ENCODE measurements around the gene SARDH.
A peak's percentile ranks its signal among the peaks of the same experiment; 100 is the strongest.
"Not testable (repeated sequence)": the region's sequence is repeated elsewhere in the genome, so short reads cannot be mapped to it uniquely, and the experiment has no call there.

Gene SARDH

DNA sequence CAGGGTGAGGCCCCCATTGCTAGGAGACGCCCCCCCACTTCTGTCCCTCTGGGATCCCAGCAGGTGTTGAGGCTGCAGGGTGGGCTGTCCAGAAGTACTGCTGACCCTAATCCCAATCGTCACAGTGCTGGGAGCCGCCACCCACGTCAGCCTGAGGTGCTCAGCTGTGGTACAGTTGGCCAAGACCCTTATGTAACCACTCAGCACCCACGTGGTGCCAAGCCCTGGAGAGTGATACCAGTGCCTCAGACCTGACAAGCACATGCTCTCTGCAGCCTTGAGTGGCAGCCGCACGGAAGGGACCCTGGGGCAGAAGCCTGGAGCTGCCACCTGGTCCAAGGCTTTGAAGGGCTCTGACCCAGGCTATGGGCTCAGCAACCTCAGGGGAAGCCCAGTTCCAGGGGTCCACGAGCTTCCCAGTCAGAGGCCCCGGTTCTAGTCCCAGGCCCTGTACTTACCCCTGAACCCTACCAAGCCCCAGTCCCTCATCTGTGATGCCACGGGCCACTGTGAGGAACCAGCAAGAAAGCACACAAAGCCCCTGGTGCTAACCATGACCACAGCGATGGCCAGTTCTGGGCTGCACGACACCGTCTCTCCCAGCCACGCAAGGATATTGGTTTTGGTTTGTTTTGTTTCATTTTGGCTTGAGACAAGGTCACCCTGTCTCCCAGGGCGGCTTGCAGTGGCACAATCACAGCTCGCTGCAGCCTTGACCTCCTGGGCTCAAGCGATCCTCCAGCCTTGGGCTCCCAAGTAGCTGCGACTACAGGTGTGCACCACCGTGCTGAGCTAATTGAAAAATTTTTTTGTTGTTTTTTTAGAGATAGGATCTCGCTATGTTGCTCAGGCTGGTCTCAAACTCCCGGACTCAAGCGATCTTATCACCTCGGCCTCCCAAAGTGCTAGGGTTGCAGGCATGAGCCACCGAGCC lies 51.2 kb downstream of the SARDH start:
- no peak for DNase-seq (ENCODE audit: low read depth in 2 of 2, low spot score in 1 of 2)

DNA sequence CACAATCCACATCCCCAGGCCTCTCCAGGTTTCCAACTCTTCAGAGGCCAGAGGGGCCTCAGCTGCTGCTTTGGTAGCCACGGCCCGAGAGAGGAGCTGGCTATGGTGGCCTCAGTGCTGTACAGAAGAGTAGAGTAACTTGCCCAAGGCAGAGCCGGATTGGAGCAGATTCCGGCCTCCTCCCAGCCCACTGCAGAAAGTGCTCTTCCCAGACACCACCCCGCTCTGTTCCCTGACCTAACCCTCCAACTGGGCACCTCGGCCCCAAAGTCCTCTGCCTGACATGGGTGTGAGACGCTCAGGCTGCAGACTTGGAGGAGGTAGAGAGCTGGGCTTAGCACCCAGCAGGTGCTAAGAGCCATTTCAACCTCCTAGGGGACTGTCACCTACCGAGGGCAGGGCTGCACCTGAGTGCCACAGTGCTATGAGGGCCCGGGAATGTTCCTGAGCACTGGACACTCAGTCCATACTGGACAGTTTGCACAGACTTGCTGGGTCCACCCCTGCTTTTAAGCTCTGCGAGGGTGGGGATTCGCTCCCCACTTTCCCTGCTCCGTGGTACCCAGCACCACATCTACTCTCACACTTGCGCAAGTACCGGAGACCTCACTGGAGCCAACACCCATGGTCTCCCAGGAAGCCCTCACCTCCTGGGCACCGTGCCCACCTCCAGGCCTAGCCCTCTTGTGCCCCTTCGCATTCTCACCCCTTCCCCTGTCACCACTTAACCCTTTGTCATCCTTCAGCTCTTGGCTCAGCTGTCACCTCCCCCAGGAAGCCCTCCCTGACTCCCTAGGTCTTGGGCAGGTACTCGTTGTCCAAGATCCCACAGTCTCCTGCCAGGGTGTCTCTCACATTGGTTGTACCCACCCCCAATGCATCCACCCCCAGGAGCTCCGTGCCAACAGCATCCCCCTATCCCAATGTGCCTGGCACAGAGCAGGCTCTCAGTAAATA lies 52.2 kb downstream of the SARDH start:
- DNase-seq (ENCODE audit: low read depth in 2 of 2, low spot score in 1 of 2), result no peak

DNA sequence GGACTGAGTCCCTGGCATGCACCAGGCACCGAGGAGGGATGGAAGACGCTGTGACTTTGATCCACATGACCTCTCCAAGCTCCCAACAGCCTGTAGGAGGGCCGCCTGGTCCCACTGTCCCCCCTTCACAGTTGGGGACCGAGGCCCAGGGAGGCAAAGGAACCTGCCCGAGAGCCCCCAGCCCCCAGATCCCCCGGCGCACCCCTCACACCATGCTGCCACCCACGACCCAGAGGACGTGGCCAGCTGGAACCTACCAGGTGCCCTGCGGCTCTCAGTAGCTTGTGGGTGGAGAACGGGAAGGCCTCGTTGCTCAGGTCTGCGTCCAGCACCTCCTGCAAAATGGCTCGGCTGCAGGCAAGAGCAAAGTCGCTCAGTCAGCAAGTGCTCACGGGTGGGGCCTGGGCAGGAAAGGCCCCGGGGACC lies 53.2 kb downstream of the SARDH start:
- DNase-seq (ENCODE audit: low read depth in 2 of 2, low spot score in 1 of 2), result no peak

DNA sequence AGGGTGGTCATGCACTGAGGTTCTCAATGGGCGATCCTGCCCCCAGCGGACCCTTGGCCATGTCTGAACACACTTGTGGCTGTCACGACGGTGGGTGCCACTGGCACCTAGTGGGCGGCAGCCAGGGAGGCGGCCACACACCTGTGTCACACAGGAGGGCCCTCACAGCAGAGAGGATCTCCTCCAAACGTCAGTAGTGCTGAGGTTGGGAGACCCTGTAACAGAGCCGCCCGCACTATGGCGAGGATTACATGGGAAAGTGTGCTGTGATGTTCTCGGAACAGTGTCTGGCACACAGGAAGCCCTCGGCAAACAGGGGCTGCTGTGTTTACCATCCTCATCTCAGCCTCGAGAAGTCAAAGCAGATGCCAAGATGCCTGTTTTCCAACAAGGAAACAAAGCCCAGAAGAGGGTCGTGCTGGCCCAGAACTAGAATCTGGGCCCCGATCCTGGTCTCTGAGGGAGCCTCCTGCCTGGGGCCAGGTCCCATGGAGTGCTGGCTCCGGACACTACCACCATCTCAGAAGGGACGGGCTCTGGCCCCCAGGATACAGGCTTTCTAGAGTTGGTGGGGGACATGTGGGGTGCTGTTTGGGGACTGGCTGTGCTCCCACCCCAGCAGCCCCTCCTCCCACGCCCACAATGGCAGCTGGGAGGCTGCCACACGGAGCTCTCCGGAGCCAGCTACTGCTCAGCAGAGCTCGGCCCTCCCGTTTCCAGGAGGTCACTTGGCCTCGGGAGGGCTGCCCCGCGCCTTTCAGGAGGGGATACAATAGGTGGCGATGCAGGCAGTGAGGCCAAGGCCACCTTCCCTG lies 53.8 kb downstream of the SARDH start:
- DNase-seq (ENCODE audit: low read depth in 2 of 2, low spot score in 1 of 2), result no peak

DNA sequence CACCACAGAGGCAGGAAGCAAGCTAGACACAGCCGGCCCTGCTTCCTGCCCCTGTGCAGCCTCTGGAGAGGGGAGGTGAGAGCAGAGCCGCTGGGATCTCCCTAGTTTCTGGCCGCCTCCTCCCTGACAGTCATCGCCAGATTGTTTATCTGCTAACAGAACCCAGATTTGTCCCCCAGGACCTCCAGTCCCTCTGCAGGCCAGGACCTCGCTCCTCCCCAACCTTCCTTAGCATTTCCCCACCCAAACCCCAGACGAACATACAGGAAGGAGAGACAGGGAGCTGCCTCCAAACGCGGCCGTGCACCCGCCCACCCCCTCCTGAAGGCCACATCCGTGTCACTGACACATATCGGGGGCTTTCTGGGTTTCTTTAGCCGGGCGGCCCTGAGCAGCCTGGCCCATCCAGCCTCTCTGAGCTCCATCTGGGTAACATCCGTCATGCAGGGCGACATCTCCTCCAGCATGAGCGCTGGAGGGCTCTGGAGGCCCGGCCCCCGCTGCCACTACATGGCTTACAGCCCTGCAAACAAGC lies 54.5 kb downstream of the SARDH start:
- DNase-seq (ENCODE audit: low read depth in 2 of 2, low spot score in 1 of 2), result peak in 1 of 2 donors; percentile 33

DNA sequence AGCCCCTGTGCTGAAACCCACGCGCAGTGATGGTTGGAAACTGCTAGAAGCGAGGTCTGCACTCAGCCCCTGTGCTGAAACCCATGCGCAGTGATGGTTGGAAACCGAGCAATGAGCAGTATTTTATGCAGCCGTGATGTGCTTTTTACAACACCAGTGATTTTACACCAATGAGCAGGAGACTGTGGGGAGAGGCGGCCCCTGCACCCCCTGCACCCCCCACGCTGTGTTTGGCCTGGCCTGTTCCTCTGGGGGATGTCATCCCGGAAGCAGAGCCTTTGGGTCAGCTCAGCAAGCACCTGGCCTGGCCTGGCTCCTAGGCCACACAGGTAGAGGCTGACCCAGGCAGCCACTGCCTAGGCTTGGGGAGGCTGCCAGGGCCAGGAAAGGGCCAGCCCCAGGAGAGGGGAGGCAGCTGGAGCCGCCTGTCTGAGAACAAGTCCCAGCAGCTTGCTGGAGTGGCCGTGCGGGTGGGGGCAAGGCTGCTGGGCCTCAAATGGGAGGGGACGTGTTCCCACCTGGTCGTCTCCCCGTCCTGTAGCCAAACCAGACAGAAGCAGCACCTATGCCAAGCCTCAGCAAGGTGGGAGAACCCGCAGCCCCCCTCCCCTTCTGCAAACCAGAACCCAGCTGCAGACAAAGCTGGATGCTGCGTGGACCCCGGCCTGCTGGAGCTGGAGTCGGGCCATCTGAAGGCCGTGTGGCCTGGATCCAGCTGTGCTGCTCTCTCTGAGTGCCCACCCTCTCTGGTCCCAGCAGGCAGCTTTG lies 55.1 kb downstream of the SARDH start:
- no peak for DNase-seq (ENCODE audit: low read depth in 2 of 2, low spot score in 1 of 2)

DNA sequence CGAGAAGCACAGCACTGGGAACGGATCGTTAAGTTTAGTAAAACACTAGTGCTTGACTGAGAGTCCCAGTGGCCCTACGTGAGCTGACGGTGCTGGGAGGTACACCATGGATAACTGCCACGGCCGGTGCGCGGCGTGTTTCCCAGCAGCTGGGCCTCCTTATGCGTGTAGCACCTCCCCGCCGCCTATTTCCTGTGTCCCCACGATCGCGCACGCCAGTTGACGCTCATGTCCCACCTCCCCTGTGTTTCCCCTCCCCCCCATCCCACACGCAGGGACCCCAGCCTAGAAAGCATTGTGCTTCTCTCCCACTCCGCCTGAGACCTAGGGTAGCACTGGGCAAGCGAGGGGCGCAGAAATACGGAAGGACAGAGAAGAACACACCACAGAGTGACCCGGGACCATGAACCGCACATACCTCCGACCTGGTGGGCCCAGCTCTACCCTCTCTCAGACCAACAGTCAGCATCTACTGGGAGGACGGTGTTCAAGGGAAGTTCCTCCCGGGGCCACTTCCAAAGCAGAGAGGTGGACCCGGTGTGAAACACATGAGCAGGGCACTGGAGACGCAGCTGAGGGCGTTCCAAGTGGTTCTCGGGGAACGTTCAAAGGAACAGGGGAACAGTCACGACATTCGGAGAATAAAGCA lies 56.4 kb downstream of the SARDH start:
- no peak for DNase-seq (ENCODE audit: low read depth in 2 of 2, low spot score in 1 of 2)

DNA sequence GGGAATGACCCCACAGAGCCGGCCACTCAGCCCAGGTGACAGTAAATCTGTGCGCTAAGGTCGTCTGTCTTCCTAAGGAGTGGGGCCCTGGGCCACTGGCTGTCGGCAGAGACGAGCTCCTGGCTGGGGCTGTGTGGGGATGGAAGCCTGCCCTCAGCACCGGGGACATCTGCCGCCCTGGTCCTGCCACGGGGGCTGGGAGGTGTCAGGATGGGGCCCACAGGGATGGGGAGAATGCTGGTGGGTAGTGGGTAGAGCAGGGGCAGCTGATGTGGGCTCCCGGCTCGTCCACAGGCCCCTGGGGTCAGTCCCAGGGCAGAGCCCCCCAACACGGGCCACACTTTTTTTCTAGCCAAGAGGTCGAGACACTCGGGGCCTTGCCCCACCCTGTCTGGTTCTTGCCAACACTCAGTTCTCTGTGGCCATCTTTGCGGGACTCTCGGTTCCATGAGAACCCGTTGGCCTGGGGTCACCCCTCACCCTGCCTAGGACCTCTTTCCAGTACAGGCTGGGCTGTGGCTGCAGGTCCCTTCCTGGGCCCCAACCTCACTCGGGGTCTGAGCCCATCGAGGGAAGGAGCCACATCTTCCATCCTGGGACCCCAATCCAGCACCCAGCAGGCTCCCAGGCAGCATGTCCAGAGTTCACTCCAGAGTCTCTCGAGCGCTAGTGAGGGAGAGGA lies 57.0 kb downstream of the SARDH start:
- DNase-seq (ENCODE audit: low read depth in 2 of 2, low spot score in 1 of 2), result no peak

DNA sequence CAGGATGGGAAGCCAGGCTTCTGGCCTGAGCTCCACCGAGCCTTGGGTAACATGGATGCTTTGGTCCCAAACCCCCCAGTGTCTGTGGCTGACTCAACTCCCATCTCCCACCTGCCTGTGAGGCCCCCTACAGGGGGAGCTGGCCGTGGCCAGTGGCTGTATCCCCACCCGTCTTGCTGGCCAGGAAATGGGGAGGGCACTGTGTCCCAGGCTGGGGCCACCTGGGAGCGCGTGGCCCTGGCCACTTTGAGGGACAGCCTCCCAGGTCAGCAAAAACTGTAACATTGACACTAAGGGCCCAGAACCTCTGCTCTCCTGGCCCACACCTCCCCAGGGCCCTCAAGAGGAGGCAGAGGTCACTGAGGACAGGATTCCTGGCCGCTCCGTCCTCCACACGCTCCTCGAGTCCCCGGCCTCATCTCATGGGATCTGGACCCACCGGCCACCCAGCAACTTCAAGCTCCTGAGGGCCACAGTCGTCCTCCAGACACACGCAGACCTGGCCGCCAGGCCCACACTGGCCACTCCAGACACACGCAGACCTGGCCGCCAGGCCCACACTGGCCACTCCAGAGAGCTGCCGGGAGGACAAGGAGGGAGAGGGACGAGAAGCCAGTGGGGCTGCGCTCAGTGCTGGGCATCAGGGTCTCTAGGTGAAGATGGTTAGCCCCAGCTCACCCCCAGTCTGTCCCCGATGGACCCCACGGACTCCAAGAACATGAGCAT lies 57.7 kb downstream of the SARDH start:
- DNase-seq (ENCODE audit: low read depth in 2 of 2, low spot score in 1 of 2), result no peak

DNA sequence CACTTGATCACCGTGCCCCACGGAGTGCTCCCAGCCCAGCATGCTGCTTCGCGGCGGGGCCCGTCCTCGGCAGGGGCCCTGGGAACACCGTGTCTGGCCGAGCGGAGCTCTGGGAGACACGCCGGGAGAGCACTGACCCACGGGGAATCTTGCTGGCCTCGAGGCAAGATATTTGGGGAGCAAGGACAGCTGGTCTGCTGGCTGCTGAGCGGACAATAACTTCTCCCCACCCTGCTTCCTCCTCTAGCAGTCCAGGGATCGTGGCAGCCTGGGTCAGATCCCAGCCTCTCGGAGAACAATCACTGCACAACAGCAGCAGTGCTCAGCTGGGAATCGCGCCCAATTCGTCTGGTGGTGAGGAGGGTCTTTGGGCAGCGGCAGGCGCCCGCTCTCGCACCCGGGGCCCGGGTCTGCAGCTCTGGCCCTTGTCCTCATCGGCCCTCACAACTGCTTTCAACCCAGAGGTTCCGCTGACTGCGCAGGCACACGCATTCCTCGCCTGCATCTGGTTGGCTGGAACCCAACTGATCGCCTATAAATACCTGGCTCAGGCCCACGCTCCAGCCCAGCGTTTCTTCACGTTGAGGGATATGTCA lies 58.6 kb downstream of the SARDH start:
- DNase-seq (ENCODE audit: low read depth in 2 of 2, low spot score in 1 of 2), result no peak

DNA sequence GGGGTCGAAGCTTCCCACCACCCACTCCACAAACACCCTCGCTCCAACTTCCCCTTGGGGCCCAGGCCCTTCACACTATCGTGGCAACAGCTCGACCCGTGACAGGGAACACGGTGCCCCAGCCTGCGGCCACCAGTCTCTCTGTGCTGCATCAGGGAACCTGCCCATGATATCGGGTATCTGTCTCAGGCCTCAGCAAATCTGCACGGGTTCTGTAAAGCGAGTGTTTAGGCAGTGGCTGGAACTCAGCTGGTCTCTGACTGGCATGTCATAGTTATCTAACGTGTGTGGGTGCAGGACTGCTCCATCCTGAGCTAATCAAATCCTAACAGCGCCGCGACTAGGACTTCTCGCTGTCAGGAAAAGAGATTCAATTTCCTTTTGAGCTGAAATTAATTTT lies 59.1 kb downstream of the SARDH start:
- DNase-seq (ENCODE audit: low read depth in 2 of 2, low spot score in 1 of 2), result no peak

DNA sequence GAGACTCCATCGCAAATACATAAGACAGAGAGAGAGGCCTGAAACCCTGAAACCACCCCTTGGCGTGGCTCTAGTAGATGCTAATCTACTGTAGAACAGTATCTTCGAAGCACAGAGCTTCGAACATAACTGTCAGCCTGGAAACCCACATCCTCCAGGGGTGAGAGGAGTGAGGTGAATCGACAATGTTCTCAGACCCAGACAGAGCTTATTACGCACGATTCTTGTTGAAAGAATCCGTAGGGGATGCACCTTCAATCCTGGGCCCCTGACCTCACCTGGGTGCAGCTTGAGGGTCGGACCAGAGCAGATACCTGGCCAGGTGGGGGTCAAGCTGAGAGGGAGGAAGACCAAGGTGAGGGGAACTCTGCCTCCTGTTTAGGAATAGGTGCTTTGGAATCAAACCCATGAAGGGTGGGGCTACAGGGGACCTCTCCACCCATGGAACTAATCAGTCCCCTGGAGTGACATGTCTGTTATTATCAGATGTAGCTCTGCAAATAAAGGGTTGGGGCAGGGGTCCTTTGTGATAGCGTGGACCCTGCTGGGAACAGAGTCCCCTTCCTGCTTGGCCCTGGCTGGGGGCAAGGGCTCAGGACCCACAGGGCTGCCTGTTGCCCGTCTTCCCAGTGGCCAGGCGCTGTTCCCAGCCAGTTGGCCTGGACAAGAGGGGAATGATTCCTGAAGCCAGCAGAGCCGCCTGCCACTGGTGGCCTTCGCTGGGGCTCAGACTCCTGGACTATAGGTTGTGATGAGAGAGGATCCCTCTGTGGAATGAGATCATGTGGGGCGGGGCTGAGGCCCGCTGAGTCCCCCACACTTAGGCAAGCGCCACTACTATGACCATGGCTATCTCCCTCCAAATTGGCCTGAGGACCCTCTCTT lies 60.8 kb downstream of the SARDH start:
- peak in 1 of 2 donors; percentile 25 for DNase-seq (ENCODE audit: low read depth in 2 of 2, low spot score in 1 of 2)

DNA sequence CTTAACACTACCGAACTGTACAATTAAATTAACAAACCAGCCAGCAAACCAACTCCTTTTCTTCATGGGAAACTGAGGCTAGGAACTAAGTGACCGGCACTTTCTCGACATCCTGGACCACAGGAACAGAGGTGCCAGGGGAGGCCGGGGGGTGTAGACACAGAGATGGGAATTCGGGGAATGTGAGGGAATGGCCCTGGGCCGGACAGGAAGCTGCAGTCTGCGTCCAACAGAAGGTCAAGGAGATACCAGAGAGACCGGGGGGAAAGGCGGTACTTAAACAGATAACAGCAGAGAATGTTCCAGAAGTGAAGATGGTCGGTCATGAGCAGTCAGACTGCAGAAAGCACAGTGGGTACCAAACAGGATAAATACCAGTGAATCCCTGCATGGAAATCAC lies 61.7 kb downstream of the SARDH start:
- DNase-seq (ENCODE audit: low read depth in 2 of 2, low spot score in 1 of 2), result no peak

DNA sequence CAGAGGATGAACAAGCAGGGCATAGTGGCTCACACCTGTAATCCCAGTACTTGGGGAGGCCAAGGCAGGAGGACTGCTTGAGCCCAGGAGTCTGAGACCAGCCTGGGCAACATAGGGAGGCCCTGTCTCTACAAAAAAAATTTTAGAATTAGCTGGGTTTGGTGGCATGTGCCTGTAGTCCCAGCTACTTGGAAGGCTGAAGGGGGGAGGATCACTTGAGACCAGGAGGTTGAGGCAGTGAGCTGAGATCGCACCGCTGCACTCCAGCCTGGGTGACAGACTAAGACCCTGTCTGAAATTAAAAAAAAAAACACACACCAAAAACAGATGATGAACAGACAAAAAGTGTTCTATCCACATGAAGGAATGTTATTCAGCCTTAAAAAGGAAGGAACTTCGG lies 62.4 kb downstream of the SARDH start:
- not testable (repeated sequence) for DNase-seq (ENCODE audit: low read depth in 2 of 2, low spot score in 1 of 2)

DNA sequence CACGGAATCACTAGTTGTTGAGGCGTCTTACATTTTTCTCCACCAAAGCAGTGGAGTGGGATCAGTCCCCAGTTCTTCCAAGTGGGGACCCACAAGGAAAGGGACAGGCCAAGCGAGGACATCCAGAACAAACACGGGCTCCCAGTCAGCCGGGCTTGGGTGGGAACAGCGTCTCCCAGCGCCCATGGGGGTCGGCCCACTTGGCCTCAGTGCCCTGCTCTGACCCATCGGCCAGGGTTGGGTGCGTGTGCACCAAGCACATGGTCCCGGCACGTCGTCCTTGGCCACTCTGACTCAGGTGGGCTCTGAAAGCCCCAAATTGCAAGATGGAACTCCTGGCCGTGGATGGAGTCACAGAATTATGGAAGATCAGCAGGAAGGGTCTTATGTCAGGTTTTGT lies 64.1 kb downstream of the SARDH start:
- no peak for DNase-seq (ENCODE audit: low read depth in 2 of 2, low spot score in 1 of 2)

DNA sequence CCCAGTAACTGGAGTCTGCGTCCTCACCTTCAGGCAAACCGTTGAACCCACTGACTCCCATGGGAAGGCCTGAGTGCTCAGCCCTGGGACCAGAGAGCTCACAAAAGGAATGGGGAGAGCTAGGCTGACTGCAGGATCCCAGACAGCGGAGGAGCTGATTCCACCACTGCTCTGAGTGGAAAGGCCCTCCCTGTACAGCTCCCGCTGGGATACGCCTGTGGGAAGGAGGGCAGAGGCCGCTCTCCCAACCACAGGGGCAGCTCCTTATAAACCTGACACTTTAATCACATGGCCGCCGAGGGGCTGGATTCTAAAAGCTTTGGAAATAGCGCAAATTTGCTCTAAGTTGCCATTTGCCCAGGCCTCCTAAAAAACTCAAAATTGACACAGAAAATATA lies 64.9 kb downstream of the SARDH start:
- no peak for DNase-seq (ENCODE audit: low read depth in 2 of 2, low spot score in 1 of 2)
